ENCODE measurements around the gene PPP2R2B. TPM values are rescaled to one million over a fixed set of nuclear protein-coding genes. Genes with fewer than 3 reads are reported as not detected.

Gene PPP2R2B
- total RNA-seq, 1 donor: not detected

DNA sequence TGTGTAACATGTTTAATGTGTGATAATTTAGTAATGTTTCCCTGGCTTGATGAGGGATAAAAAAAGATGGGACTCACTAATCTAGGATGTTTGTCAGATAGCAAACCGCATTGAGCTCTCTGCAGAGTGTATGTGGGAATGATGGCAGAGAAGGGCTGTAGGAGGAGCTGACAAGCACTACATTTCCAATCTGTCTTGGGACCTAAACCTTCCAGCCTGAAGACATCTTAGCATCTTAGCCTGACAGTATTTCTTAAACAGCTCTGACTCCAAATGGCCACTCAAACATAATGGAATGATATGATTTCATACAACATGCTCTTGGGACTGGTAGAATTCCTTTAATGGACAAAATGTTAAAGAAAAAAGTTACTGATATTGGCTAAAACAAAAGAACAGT is 116.7 kb downstream of the PPP2R2B start:
- no peak overlapping the region for H2AFZ ChIP-seq (ENCODE audit: low read length)
- H3K4me3 ChIP-seq (ENCODE audit: insufficient read depth, low read length): no peak overlapping the region
- no peak for DNase-seq (ENCODE audit: insufficient read length, low spot score, missing footprints)
- no peak overlapping the region for H3K4me2 ChIP-seq (ENCODE audit: insufficient read depth, low read length)
- no peaks in the 10 kb centered on the region for H3K36me3 ChIP-seq (ENCODE audit: insufficient read depth, low read length)
- H3K27me3 ChIP-seq (ENCODE audit: insufficient read depth, low read length): no peaks in the 10 kb centered on the region
- TF ChIP-seq, protein P1, sequence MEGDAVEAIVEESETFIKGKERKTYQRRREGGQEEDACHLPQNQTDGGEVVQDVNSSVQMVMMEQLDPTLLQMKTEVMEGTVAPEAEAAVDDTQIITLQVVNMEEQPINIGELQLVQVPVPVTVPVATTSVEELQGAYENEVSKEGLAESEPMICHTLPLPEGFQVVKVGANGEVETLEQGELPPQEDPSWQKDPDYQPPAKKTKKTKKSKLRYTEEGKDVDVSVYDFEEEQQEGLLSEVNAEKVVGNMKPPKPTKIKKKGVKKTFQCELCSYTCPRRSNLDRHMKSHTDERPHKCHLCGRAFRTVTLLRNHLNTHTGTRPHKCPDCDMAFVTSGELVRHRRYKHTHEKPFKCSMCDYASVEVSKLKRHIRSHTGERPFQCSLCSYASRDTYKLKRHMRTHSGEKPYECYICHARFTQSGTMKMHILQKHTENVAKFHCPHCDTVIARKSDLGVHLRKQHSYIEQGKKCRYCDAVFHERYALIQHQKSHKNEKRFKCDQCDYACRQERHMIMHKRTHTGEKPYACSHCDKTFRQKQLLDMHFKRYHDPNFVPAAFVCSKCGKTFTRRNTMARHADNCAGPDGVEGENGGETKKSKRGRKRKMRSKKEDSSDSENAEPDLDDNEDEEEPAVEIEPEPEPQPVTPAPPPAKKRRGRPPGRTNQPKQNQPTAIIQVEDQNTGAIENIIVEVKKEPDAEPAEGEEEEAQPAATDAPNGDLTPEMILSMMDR (IDR thresholded peaks at IDR 0.05; ENCODE audit: extremely low read depth, low read depth, low read length): no peak
- H3K79me2 ChIP-seq (ENCODE audit: insufficient read depth, low read length): no peaks in the 10 kb centered on the region
- H3K27ac ChIP-seq (ENCODE audit: low read depth, low read length): no peak overlapping the region
- no peaks in the 10 kb centered on the region for H3K9me3 ChIP-seq (ENCODE audit: low read depth, low read length)
- H4K20me1 ChIP-seq (ENCODE audit: insufficient read depth, low read length): no peaks in the 10 kb centered on the region
- H3K4me1 ChIP-seq (ENCODE audit: insufficient read depth, low read length): no peaks in the 10 kb centered on the region

DNA sequence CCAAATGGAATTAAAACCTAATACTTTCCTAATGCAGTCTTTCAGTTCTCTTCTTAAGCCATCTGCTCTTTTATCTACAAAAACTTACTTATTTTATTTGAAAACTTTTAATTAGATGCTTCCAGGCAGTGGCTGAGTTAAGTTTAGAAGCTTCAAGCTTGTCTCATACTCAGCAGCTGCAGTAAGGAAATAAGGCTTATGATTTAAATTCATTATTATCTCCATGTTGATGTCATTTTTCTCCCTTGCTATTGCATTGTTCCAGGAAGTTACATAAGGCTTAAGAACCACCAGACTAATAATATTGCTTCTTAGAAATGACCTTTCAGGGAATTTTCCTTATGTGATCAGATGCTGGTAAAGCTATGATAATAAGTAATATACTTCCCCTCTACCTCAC is 119.6 kb downstream of the PPP2R2B start:
- no peak overlapping the region for H2AFZ ChIP-seq (ENCODE audit: low read length)
- no peaks in the 10 kb centered on the region for H3K27me3 ChIP-seq (ENCODE audit: insufficient read depth, low read length)
- no peaks in the 10 kb centered on the region for H3K9me3 ChIP-seq (ENCODE audit: low read depth, low read length)
- H3K4me1 ChIP-seq (ENCODE audit: insufficient read depth, low read length): no peaks in the 10 kb centered on the region
- no peak overlapping the region for H3K27ac ChIP-seq (ENCODE audit: low read depth, low read length)
- H3K79me2 ChIP-seq (ENCODE audit: insufficient read depth, low read length): no peaks in the 10 kb centered on the region
- H4K20me1 ChIP-seq (ENCODE audit: insufficient read depth, low read length): no peaks in the 10 kb centered on the region
- H3K36me3 ChIP-seq (ENCODE audit: insufficient read depth, low read length): no peaks in the 10 kb centered on the region
- H3K4me2 ChIP-seq (ENCODE audit: insufficient read depth, low read length): no peak overlapping the region
- DNase-seq (ENCODE audit: insufficient read length, low spot score, missing footprints): no peak
- no peak overlapping the region for H3K4me3 ChIP-seq (ENCODE audit: insufficient read depth, low read length)
- TF ChIP-seq, protein P1 (IDR thresholded peaks at IDR 0.05; ENCODE audit: extremely low read depth, low read depth, low read length): no peak

DNA sequence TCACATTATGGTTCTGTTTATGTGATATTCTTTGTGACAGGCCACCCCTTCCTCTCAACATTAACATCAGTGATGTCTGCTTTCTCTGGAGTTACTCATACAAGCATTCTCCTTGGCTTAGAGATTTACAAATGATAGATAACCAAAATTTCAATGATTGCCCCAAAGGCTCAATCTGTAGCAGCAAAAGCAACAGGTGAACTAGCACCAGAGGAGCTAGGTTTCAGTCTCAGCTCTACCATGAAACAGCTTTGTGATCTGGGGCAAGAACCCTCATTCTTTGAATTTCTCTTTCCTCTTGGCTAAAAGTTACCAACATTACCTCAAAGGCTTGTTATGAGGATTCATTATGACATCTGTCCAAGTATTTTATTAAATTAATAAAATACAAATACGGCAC is 120.5 kb downstream of the PPP2R2B start:
- H3K4me1 ChIP-seq (ENCODE audit: insufficient read depth, low read length): no peaks in the 10 kb centered on the region
- TF ChIP-seq, protein P1 (IDR thresholded peaks at IDR 0.05; ENCODE audit: extremely low read depth, low read depth, low read length): no peak

DNA sequence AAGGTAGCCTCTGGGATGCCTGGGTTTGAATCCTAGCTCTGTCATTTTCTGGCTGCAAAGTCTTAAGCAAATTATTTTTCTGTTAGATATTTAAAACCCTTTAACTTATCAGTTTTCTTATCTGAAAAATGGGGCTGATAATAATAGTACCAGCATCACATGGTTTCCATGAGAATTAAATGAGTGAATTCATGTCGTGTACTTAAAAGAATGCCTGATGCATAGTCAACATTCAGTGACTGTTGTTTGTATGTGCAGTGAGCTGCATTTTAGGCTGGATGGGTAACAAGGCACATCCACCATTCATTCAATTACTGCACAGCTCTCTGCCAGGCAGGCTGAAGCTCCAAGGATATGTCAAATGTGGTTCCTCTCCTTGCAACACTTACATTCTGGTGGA is 122.0 kb downstream of the PPP2R2B start:
- no peaks in the 10 kb centered on the region for H3K9me3 ChIP-seq (ENCODE audit: low read depth, low read length)
- H3K4me2 ChIP-seq (ENCODE audit: insufficient read depth, low read length): no peak overlapping the region
- no peak for DNase-seq (ENCODE audit: insufficient read length, low spot score, missing footprints)
- H3K36me3 ChIP-seq (ENCODE audit: insufficient read depth, low read length): no peaks in the 10 kb centered on the region
- TF ChIP-seq, protein P1 (IDR thresholded peaks at IDR 0.05; ENCODE audit: extremely low read depth, low read depth, low read length): no peak
- H3K4me1 ChIP-seq (ENCODE audit: insufficient read depth, low read length): no peaks in the 10 kb centered on the region
- H3K27ac ChIP-seq (ENCODE audit: low read depth, low read length): no peak overlapping the region
- H3K4me3 ChIP-seq (ENCODE audit: insufficient read depth, low read length): no peak overlapping the region
- H4K20me1 ChIP-seq (ENCODE audit: insufficient read depth, low read length): no peaks in the 10 kb centered on the region
- H3K27me3 ChIP-seq (ENCODE audit: insufficient read depth, low read length): no peaks in the 10 kb centered on the region
- H3K79me2 ChIP-seq (ENCODE audit: insufficient read depth, low read length): no peaks in the 10 kb centered on the region
- H2AFZ ChIP-seq (ENCODE audit: low read length): no peak overlapping the region

More for the DNA sequence above, 120.5 kb downstream of the PPP2R2B start:
- Histone ChIP-seq H3K79me2 (ENCODE audit: insufficient read depth, low read length) (no peaks in the 10 kb centered on the region), H4K20me1 (ENCODE audit: insufficient read depth, low read length) (no peaks in the 10 kb centered on the region), H3K27ac (ENCODE audit: low read depth, low read length) (no peak overlapping the region), H3K36me3 (ENCODE audit: insufficient read depth, low read length) (no peaks in the 10 kb centered on the region), H3K9me3 (ENCODE audit: low read depth, low read length) (no peaks in the 10 kb centered on the region), H3K4me3 (ENCODE audit: insufficient read depth, low read length) (no peak overlapping the region), H2AFZ (ENCODE audit: low read length) (no peak overlapping the region), H3K4me2 (ENCODE audit: insufficient read depth, low read length) (no peak overlapping the region), H3K27me3 (ENCODE audit: insufficient read depth, low read length) (no peaks in the 10 kb centered on the region)
- no peak for DNase-seq (ENCODE audit: insufficient read length, low spot score, missing footprints)

Data from osteoblast (primary cell).